ENCODE measurements around the gene NPS.

The NPS gene

DNA sequence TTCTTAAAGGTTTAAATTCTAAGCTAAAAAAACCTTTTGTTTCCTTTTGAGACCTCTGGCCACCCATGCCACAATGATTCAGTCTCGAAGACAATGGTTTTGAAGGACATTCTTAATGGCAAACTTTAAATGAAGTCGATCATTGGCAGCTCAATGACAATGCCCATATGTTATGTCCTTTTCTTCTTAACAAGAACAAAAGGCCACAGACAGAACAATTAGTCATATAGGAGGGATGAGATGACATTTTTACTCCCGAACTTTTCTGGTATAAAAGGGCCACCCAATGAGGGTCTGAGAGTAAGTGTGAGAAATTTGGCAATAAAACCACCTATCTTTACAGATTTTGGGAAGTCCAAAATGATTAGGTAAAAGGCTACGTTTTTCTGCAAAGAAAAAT, at the start of gene NPS:
NPS (plus strand) TSS at position 301 of the 400 bp plus-strand sequence; CDS start at position 361, 60 bp downstream.
- no peak for DNase-seq (ENCODE audit: low read depth in 1 of 2, low spot score in 1 of 2)

DNA sequence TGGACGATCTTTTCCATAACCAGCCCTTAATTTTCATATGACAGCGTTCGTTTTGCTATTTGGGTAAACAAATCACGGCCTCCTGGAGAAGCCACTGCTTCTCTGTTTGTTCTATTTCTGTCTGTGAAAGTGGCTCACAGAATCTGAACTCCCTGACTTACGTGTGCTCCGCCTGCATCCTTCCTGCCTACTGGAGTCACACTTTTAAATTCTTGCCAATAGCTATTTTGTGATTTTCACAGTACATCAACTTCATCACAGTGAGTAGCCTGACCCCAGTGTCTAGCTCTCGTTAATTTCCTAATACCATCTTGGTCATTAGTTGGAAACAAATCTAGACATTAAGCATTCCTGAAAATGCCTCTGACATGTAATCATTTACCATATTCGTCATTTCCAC, 49.0 kb upstream of the NPS start:
- no peak for DNase-seq (ENCODE audit: low read depth in 1 of 2, low spot score in 1 of 2)

- DNase-seq (ENCODE audit: low read depth in 1 of 2, low spot score in 1 of 2) = no peak
These were observed 43.0 kb upstream of the NPS start for GRCh38 chr10:127506094-127506493.

DNA sequence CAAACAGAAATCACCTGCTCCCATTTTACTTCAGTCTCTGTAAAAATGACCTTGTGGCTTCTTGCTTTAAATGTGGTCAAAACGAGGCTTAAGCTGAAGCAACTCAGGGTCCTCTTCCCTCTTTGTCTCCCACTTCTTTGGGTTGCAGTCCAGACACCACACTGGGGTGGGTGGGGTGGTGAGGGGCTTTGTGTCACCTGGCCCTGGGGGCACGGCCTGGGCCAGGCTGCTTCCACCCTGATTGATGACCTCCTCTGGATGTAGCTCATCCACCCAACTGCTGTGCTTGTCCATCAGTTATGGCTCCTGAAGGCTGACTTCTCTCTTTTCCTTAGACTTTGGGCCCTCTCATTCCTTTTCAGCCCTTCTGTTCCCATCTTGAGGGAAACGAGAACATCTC, 26.8 kb upstream of the NPS start:
- DNase-seq (ENCODE audit: low read depth in 1 of 2, low spot score in 1 of 2) = no peak

GRCh38 chr10:127523476-127523875, 25.6 kb upstream of the NPS start:
- DNase-seq (ENCODE audit: low read depth in 1 of 2, low spot score in 1 of 2) = no peak

GRCh38 chr10:127524229-127524628, 24.9 kb upstream of the NPS start:
- no peak for DNase-seq (ENCODE audit: low read depth in 1 of 2, low spot score in 1 of 2)

DNA sequence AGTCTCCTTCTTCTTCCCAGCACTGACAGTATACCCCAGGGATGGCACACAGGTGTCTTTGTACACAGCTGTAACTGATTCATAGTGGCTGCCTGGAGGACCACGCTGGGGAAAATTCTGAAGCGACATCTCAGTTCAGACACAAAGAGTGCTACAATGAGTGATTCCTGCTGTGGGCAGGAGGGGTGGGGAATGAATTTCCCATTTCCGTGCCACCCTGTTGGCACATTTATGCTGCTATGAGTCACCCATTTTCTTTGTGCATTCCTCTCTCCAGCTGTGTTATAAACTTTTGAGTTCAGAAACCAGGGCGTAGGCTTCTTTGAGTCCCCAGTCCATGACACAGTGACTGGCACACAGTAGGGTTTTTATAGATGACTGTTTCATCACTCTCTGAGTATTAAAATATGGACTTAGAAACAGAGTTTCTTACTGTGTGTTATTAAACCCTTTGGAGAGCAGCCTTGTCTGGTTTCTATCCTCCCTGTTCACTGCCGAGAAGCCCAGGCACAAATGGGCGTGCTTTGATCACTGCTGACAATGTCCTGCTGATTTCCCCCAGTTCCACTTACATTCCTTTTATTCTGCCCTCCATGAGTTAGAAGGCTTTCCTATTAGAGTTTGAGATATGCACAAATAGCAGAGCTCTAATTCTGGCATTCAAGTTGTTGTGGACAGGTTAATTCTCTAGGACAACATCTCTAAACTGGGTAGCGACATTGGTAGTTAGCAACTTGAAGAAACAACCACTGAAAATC, 24.0 kb upstream of the NPS start:
- DNase-seq (ENCODE audit: low read depth in 1 of 2, low spot score in 1 of 2) = no peak

GRCh38 chr10:127525686-127526085, 23.4 kb upstream of the NPS start:
- no peak for DNase-seq (ENCODE audit: low read depth in 1 of 2, low spot score in 1 of 2)

DNA sequence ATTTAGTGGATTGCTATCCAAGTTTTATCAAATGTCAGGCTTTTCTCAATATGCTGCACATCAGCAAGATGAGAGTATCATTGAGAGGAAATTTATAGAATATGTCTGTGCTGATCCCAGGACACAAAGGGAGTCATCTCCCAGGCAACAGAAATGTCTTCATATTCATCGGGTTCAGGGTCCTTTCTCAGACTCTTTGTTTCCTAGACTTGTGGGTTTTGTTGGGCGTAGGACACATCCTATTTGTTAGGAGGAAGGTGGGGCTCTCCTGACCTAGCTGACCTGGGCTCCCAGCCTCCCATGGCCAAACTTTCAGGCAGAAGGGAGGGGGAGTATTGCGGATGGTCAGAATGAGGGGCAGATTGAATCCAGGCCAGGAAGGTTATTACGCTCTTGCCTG, 22.9 kb upstream of the NPS start:
- DNase-seq (ENCODE audit: low read depth in 1 of 2, low spot score in 1 of 2) = no peak

DNA sequence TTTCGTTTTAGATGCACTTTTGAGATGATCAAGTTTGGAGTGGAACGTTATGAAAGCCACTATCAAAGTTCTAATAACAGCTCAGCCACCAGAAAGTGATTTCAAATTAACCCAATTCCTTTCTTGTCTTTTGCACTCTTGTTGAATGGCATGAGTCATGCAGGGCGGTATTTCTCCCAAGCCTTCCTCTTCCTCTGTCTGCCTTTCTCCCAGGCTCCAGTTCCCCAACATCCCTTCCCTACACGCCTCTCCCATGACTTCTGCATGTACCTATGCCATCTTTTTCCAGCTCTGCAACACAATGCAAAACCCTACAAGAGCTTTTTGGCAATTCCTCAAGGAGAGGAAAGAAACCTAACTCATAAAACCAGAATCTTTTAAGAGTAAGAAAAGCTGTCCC, 21.8 kb upstream of the NPS start:
- DNase-seq (ENCODE audit: low read depth in 1 of 2, low spot score in 1 of 2) = no peak

DNA sequence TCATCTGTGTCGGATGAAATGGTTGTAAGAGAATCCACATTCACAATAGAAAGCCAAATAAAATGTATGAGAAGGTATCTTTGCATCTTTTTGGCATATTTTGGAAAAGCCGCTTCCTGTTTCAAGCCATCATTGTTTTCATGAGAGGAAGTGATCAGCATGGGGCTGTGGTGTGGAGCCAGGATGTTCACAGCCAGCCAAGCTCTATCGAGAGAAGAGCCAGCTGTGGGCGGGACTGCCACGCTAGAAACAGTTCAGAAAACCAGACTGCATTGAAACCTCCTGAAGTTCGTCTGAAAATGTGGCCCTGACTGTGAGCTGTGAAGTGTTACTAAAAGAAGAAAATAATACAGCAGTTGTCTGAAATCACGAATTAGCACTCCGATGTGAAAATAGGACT, 21.2 kb upstream of the NPS start:
- DNase-seq (ENCODE audit: low read depth in 1 of 2, low spot score in 1 of 2) = no peak

- no peak for DNase-seq (ENCODE audit: low read depth in 1 of 2, low spot score in 1 of 2)
These were observed 16.9 kb upstream of the NPS start for GRCh38 chr10:127532193-127532592.

DNA sequence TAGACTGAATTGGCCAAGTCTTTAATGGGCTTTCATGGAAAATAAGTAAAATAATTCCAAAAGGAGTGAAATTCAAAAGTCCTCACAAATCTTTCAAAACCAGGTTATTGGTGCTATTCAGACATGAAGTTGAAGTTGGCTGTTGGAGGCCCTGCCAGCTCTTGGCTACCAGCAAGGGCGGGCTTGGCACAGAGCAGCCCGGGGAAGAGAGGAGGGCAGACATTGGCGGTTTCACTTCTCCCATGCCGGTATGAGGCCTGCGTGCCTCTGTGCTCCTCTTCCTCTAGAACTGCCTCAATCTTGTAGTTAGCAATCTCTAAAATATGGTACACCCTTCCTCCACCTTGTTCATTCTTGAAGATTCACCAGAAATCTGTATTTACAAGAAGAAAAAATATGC, 16.4 kb upstream of the NPS start:
- no peak for DNase-seq (ENCODE audit: low read depth in 1 of 2, low spot score in 1 of 2)

- DNase-seq (ENCODE audit: low read depth in 1 of 2, low spot score in 1 of 2) = no peak
These were observed 15.0 kb upstream of the NPS start for GRCh38 chr10:127534074-127534473.

DNA sequence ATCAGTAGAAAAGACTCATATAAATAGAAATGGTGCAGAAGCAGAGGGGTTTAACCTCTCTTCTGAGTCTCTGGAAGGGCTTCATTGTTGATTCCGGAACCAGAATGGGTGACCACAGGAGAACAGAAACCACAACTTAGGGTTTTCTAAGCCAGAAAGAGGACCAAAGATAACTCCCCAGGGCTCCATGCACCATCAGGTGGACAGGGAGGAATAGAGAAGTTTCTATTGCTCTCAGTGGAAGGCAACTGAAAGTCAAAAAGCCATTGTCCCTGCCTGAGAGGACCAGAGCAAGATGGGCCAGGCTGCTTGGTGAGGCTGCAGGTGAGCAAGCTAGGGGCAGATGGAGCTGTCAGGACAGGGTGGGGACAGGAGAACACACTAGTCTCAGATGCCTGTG, 14.6 kb upstream of the NPS start:
- DNase-seq (ENCODE audit: low read depth in 1 of 2, low spot score in 1 of 2) = no peak

DNA sequence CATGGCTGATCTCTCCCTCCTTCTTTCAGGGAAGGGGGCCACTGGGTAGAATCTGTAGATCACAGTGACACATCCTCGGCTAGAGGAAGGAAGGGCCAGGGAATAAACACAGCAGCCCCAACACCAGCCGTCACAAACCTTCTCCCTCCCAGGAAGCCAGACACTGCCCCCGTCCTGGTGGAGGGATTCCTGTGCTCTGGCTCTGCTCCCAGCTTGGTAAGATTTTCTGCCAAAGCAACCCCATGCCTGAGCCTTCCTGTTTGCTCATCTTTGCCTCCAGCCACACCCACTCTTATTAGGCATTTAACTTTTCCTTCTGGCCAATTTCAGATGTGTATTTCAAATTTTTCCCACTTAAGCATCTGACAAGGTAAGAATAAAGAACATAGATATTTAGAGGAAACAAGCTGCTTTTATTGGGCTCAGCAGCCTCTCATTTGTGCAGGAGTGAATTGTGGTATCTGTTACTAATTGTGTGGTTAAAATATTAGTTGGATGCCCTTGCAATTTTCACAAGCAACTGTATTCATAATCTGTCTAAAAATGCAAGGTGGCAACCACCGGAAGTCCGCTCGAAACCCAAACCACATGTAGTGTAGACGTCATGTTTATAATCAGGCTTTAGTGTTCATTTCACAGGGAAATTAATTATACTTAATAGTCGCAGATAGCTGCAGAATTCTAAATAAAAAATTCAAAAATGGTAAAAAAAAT, 13.2 kb upstream of the NPS start:
- DNase-seq (ENCODE audit: low read depth in 1 of 2, low spot score in 1 of 2) = no peak

DNA sequence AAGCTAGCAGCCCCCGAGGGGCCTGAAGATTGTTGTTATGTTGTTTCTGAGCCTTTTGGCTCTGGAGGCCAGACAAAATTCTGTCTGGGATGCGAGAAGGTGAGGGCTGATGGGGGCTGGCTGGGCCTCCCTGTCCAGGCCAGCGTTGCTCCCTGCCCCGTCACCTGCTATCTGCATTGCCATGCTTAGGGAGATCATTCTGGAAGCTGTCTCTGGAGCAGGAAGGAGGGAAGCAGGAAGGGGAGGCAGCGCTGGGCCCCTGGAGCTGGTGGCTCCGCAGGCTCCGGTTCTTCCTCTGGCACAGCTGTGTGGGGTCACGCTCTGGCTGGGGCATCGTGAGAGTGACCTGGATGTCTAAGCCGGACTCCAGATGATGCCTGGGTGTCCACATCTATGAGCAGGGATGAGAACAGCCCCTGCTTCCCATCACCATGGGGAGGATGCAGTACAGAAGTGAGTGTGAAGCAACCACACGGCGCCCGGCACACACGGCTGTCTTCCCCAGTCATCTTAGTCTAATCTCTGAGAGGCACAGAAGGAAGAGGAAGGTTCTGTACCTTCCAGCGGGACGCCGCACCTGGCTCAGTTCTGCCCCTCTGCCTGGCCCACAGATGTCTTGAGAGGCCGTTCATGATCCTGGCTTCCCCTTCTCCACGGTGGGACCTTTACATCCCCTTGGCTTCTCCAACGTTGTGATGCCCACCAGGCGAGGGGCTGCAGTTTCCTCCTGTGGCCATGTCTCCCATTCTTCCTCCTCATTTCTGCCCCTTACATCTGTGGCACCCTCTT, 11.9 kb upstream of the NPS start:
- no peak for DNase-seq (ENCODE audit: low read depth in 1 of 2, low spot score in 1 of 2)

DNA sequence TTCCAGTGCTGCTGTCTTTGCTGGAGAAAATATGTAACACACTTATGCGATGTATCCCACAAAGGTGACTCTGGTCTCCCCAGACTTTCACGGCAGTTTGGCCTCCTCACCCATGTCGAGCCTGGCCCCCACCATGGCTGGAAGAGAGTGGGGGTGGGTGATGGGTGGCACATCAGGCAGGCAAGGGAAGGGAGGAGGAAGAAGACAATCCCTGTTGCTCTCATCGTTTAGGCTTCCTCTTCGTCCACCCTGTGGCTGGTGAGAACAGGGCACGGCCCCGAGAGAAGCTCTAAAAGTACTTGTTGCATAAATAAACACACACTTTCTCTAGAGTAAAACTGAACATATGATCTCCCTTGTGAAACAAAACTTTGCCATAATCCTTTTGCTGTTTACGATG, 11.2 kb upstream of the NPS start:
- DNase-seq (ENCODE audit: low read depth in 1 of 2, low spot score in 1 of 2) = no peak

- DNase-seq (ENCODE audit: low read depth in 1 of 2, low spot score in 1 of 2) = no peak
These were observed 1.1 kb upstream of the NPS start for GRCh38 chr10:127548022-127548421.

- no peak for DNase-seq (ENCODE audit: low read depth in 1 of 2, low spot score in 1 of 2)
These were observed 1.8 kb downstream of the NPS start for GRCh38 chr10:127550861-127551260.

GRCh38 chr10:127552446-127552845, 3.3 kb downstream of the NPS start:
- no peak for DNase-seq (ENCODE audit: low read depth in 1 of 2, low spot score in 1 of 2)

GRCh38 chr10:127553417-127553816, 4.3 kb downstream of the NPS start:
- no peak for DNase-seq (ENCODE audit: low read depth in 1 of 2, low spot score in 1 of 2)
